ENCODE data around the gene TAF15. TPM values are rescaled to one million over a fixed set of nuclear protein-coding genes. Genes with fewer than 3 reads are reported as not detected.

The TAF15 gene
- polyA plus RNA-seq, 1 donor (not counting 4 experiments of a cell fraction or from before 2014, with no cell fraction given): 101 TPM

GRCh38 chr17:35894206-35894605 lies 84.9 kb downstream of the TAF15 start:
- H3K79me2 ChIP-seq (ENCODE audit: control insufficient read depth, insufficient read depth, low read length): no peaks in the 10 kb centered on the region
- no peak overlapping the region for H3K9ac ChIP-seq (ENCODE audit: control insufficient read depth, extremely low read depth, insufficient read depth, low read length)
- no peaks in the 10 kb centered on the region for H3K27me3 ChIP-seq (ENCODE audit: control insufficient read depth, extremely low read depth, insufficient read depth, low read length)
- H2AFZ ChIP-seq (ENCODE audit: control insufficient read depth, low read length): no peak overlapping the region
- H4K20me1 ChIP-seq (ENCODE audit: control insufficient read depth, extremely low read depth, insufficient read depth, low read length): no peaks in the 10 kb centered on the region
- no peak overlapping the region for H3K4me3 ChIP-seq (ENCODE audit: control insufficient read depth in 2 of 3, extremely low read depth in 1 of 3, insufficient read depth in 2 of 3, low read depth in 1 of 3, low read length in 3 of 3)
- TF ChIP-seq EZH2 (IDR thresholded peaks at IDR 0.05; ENCODE audit: low read length) (no peak), CTCF (optimal IDR thresholded peaks at IDR 0.05 in 1 of 3, IDR thresholded peaks at IDR 0.05 in 1 of 3, conservative IDR thresholded peaks at IDR 0.05 in 1 of 3; ENCODE audit: extremely low read depth in 1 of 3, insufficient read depth in 2 of 3, low read length in 3 of 3) (no peak)
- no peaks in the 10 kb centered on the region for H3K36me3 ChIP-seq (ENCODE audit: control insufficient read depth in 2 of 2, extremely low read depth in 1 of 2, insufficient read depth in 2 of 2, low read length in 2 of 2)
- no peak for DNase-seq (ENCODE audit: low read depth, low spot score)
- peaks cover 20% of the 10 kb centered on the region for H3K4me1 ChIP-seq (ENCODE audit: control insufficient read depth, extremely low read depth, insufficient read depth, low read length)
- FAIRE-seq: no peak
- H3K9me3 ChIP-seq (ENCODE audit: control insufficient read depth, low read depth, low read length): no peaks in the 10 kb centered on the region
- H3K27ac ChIP-seq (ENCODE audit: control insufficient read depth, insufficient read depth, low read length): no peak overlapping the region
- dilution Hi-C loops (cut with MboI; ENCODE audit: extremely low pct_ligation_motif_present, low sequenced_read_pairs): no loop called here
- no peaks in the 10 kb centered on the region for H3K9me1 ChIP-seq (ENCODE audit: control insufficient read depth, extremely low read depth, insufficient read depth, low read length)
- H3K4me2 ChIP-seq (ENCODE audit: control insufficient read depth, extremely low read depth, insufficient read depth, low read depth, low read length): no peak overlapping the region

GRCh38 chr17:35895636-35896587 lies 86.6 kb downstream of the TAF15 start:
- Histone ChIP-seq H3K4me1 (ENCODE audit: control insufficient read depth, extremely low read depth, insufficient read depth, low read length) (peaks cover 30% of the 10 kb centered on the region), H3K9ac (ENCODE audit: control insufficient read depth, extremely low read depth, insufficient read depth, low read length) (no peak overlapping the region)

More at GRCh38 chr17:35895636-35896587, 86.6 kb downstream of the TAF15 start:
- no peaks in the 10 kb centered on the region for H3K27me3 ChIP-seq (ENCODE audit: control insufficient read depth, extremely low read depth, insufficient read depth, low read length)
- FAIRE-seq (no peak), DNase-seq (ENCODE audit: low read depth, low spot score) (no peak)
- H2AFZ ChIP-seq (ENCODE audit: control insufficient read depth, low read length): no peak overlapping the region
- no peak overlapping the region for H3K27ac ChIP-seq (ENCODE audit: control insufficient read depth, insufficient read depth, low read length)
- H3K36me3 ChIP-seq (ENCODE audit: control insufficient read depth in 2 of 2, extremely low read depth in 1 of 2, insufficient read depth in 2 of 2, low read length in 2 of 2): no peaks in the 10 kb centered on the region
- H3K4me3 ChIP-seq (ENCODE audit: control insufficient read depth in 2 of 3, extremely low read depth in 1 of 3, insufficient read depth in 2 of 3, low read depth in 1 of 3, low read length in 3 of 3): no peak overlapping the region
- H4K20me1 ChIP-seq (ENCODE audit: control insufficient read depth, extremely low read depth, insufficient read depth, low read length): no peaks in the 10 kb centered on the region
- H3K79me2 ChIP-seq (ENCODE audit: control insufficient read depth, insufficient read depth, low read length): no peaks in the 10 kb centered on the region
- H3K9me1 ChIP-seq (ENCODE audit: control insufficient read depth, extremely low read depth, insufficient read depth, low read length): no peaks in the 10 kb centered on the region
- no peaks in the 10 kb centered on the region for H3K9me3 ChIP-seq (ENCODE audit: control insufficient read depth, low read depth, low read length)
- dilution Hi-C loops (cut with MboI; ENCODE audit: extremely low pct_ligation_motif_present, low sequenced_read_pairs): no loop called here
- H3K4me2 ChIP-seq (ENCODE audit: control insufficient read depth, extremely low read depth, insufficient read depth, low read depth, low read length): no peak overlapping the region
- TF ChIP-seq EZH2 (IDR thresholded peaks at IDR 0.05; ENCODE audit: low read length) (no peak), CTCF (optimal IDR thresholded peaks at IDR 0.05 in 1 of 3, IDR thresholded peaks at IDR 0.05 in 1 of 3, conservative IDR thresholded peaks at IDR 0.05 in 1 of 3; ENCODE audit: extremely low read depth in 1 of 3, insufficient read depth in 2 of 3, low read length in 3 of 3) (no peak)

Small RNA genes within 50 kb of the gene (small RNA-seq; reads per million reads assigned to genes)
- 0.94 to 4.3 (median 2.3) reads per million in 3 experiments for gene RF00100 (ENCODE audit: insufficient read length in 3 of 3, low read depth in 3 of 3, low replicate concordance in 1 of 3)

Other genes starting within 250 kb of the TAF15 start
- not detected in 3 replicates for gene SLFN14, start 248.7 kb upstream of the TAF15 start, polyA plus RNA-seq
- 6.4 to 7.7 TPM (median 6.9 TPM) in 3 replicates for gene PEX12, start 230.9 kb upstream of the TAF15 start, polyA plus RNA-seq
- 151 to 209 TPM (median 189 TPM) in 3 replicates for gene AP2B1, start 222.2 kb upstream of the TAF15 start, polyA plus RNA-seq
- gene RASL10B, start 77.8 kb upstream of the TAF15 start, polyA plus RNA-seq: 0.07 to 0.32 TPM (median 0.30 TPM) in 3 replicates
- gene GAS2L2, start 56.2 kb upstream of the TAF15 start, polyA plus RNA-seq: 0.02 to 0.05 TPM (median 0.05 TPM) in 3 replicates
- not detected in 3 replicates for gene C17orf50, start 48.6 kb upstream of the TAF15 start, polyA plus RNA-seq
- gene MMP28, start 13.8 kb upstream of the TAF15 start, polyA plus RNA-seq: 13.7 to 43.5 TPM (median 21.3 TPM) in 3 replicates
- not detected in 3 replicates for gene HEATR9, start 59.4 kb downstream of the TAF15 start, polyA plus RNA-seq
- 0.37 to 0.46 TPM (median 0.46 TPM) in 3 replicates for gene CCL5, start 70.9 kb downstream of the TAF15 start, polyA plus RNA-seq
- 0.40 to 1.1 TPM (median 0.87 TPM) in 3 replicates for gene RDM1, start 121.3 kb downstream of the TAF15 start, polyA plus RNA-seq
- gene LYZL6, start 134.2 kb downstream of the TAF15 start, polyA plus RNA-seq: not detected in 3 replicates
- gene CCL16, start 172.0 kb downstream of the TAF15 start, polyA plus RNA-seq: not detected in 3 replicates
- not detected in 3 replicates for gene CCL14, start 177.2 kb downstream of the TAF15 start, polyA plus RNA-seq
- not detected in 3 replicates for gene CCL15, start 192.1 kb downstream of the TAF15 start, polyA plus RNA-seq
- not detected in 3 replicates for gene CCL23, start 208.5 kb downstream of the TAF15 start, polyA plus RNA-seq

Measured in keratinocyte (primary cell).